ENCODE data around the gene KDM2B. TPM values are rescaled to one million over a fixed set of nuclear protein-coding genes. Genes with fewer than 3 reads are reported as not detected.
"Not testable (repeated sequence)": the region's sequence is repeated elsewhere in the genome, so short reads cannot be mapped to it uniquely, and the experiment has no call there.

KDM2B gene
- total RNA-seq, 1 donor from 2014 or later, result 36.8 TPM

- TF ChIP-seq CTCF (IDR thresholded peaks at IDR 0.05), result peak; percentile 83
- Histone ChIP-seq H3K9me3 (no peaks in the 10 kb centered on the region), H3K4me1 (no peaks in the 10 kb centered on the region), H3K27me3 (ENCODE audit: low read depth) (no peaks in the 10 kb centered on the region), H3K27ac (no peak overlapping the region), H3K36me3 (peaks cover 14% of the 10 kb centered on the region), H3K4me3 (no peak overlapping the region)
- DNase-seq (no peak), ATAC-seq (peak; percentile 61 to 65)
- intact Hi-C loops (cut with DNase I), result loop anchor here (10.0 kb wide), 1 partner anchor 181 kb away; no protein-coding TSS in a partner anchor
These were observed 86.6 kb downstream of the KDM2B start for GRCh38 chr12:121494093-121494787.

GRCh38 chr12:121490401-121491281 lies 90.2 kb downstream of the KDM2B start:
- H3K4me3 ChIP-seq, result no peak overlapping the region
- no peak for DNase-seq

GRCh38 chr12:121489874-121490273 lies 90.9 kb downstream of the KDM2B start:
- TF ChIP-seq CTCF (IDR thresholded peaks at IDR 0.05), result no peak
- no peak overlapping the region for H3K4me3 ChIP-seq
- H3K36me3 ChIP-seq, result peaks cover 14% of the 10 kb centered on the region
- no peaks in the 10 kb centered on the region for H3K9me3 ChIP-seq
- H3K27me3 ChIP-seq (ENCODE audit: low read depth), result no peaks in the 10 kb centered on the region
- H3K27ac ChIP-seq, result no peak overlapping the region
- no peak for ATAC-seq
- DNase-seq, result no peak
- no peaks in the 10 kb centered on the region for H3K4me1 ChIP-seq
- intact Hi-C loops (cut with DNase I), result loop anchor here (10.0 kb wide), 1 partner anchor 185 kb away; no protein-coding TSS in a partner anchor

More at GRCh38 chr12:121490401-121491281, 90.2 kb downstream of the KDM2B start:
- Histone ChIP-seq H3K36me3 (peaks cover 14% of the 10 kb centered on the region), H3K27me3 (ENCODE audit: low read depth) (no peaks in the 10 kb centered on the region), H3K27ac (no peak overlapping the region), H3K4me1 (no peaks in the 10 kb centered on the region), H3K9me3 (no peaks in the 10 kb centered on the region)
- no peak for TF ChIP-seq CTCF (IDR thresholded peaks at IDR 0.05)
- ATAC-seq, result no peak
- intact Hi-C loops (cut with DNase I), result loop anchor here (10.0 kb wide), 1 partner anchor 184 kb away; no protein-coding TSS in a partner anchor

GRCh38 chr12:121484967-121485366 lies 95.9 kb downstream of the KDM2B start:
- Histone ChIP-seq H3K36me3 (peaks cover 2% of the 10 kb centered on the region), H3K27ac (no peak overlapping the region), H3K4me1 (no peaks in the 10 kb centered on the region), H3K4me3 (no peak overlapping the region), H3K27me3 (ENCODE audit: low read depth) (no peaks in the 10 kb centered on the region), H3K9me3 (no peaks in the 10 kb centered on the region)
- ATAC-seq (no peak), DNase-seq (no peak)
- no peak for TF ChIP-seq CTCF (IDR thresholded peaks at IDR 0.05)
- intact Hi-C loops (cut with DNase I), result no loop called here

- H3K27ac ChIP-seq; H3K4me3 ChIP-seq; H3K27me3 ChIP-seq (ENCODE audit: low read depth); H3K9me3 ChIP-seq; DNase-seq; H3K4me1 ChIP-seq; intact Hi-C loops (cut with DNase I); H3K36me3 ChIP-seq; ATAC-seq: not testable (repeated sequence)
These were observed 96.3 kb downstream of the KDM2B start for GRCh38 chr12:121484564-121484963.

All from lower lobe of right lung (tissue), 2 donors.